ENCODE measurements around the gene POLR1G. TPM values are rescaled to one million over a fixed set of nuclear protein-coding genes. Genes with fewer than 3 reads are reported as not detected.
A peak's percentile ranks its signal among the peaks of the same experiment; 100 is the strongest.

The POLR1G gene
- total RNA-seq, 1 donor from 2014 or later = 16.8 TPM

DNA sequence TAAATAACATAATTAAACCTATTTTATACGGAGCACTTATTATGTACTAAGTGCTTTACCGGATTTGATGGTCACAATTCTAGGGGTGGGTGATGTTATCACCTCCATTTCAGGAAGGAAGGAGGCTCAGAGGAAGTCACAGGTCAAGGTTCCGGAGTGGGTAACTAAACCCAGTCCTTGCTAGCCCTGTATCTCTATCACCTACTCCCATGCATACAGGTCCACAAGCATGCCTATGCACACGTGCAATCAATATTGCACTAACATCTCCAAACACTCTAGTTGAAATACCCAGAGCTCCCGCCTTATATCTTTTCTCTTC is 43.5 kb downstream of the POLR1G start:
- FAIRE-seq = no peak
- peak overlapping the region; percentile 43 for H3K4me3 ChIP-seq (ENCODE audit: low read depth, low read length)
- H3K36me3 ChIP-seq (ENCODE audit: control insufficient read depth, insufficient read depth, low read length) = no peaks in the 10 kb centered on the region

DNA sequence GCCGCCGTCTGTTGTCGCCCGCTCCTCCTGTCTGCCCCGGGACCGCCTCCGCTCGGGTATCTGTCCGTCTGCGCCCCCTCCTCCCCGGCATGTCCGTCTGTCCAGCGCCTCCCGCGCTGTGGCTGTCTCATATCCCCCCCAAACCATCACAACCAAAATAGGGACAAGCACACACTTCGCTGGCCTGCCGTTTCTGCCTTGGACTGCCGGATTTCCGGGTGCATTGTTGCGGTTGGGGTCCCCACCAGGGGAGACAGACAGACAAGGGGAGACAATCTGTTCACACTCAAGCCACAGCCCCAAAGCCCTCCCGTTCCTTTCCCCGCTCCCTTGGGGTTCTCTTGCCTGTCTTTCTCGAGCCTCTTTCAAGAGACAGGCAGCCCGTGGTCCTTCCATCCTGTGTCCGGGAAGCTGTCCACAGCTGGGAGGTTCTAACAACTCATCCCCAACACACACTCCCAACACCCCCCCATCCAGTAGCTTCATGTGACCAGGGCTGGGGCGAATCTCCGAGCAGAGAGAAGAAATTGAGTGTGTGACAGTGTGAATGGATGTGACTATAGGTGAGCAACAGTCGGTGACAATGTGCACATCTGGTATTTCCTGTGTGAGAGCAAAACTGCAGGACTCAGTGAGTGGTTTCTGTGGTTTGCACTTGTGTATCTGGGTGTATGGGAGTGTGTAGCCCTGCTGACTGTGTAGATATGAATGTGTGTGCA is 44.8 kb downstream of the POLR1G start:
- no peaks in the 10 kb centered on the region for H3K36me3 ChIP-seq (ENCODE audit: control insufficient read depth, insufficient read depth, low read length)
- H3K4me3 ChIP-seq (ENCODE audit: low read depth, low read length) = peak overlapping the region; percentile 58
- H3K27me3 ChIP-seq (ENCODE audit: control insufficient read depth, insufficient read depth, low read length) = no peaks in the 10 kb centered on the region
- TF ChIP-seq, protein P1, sequence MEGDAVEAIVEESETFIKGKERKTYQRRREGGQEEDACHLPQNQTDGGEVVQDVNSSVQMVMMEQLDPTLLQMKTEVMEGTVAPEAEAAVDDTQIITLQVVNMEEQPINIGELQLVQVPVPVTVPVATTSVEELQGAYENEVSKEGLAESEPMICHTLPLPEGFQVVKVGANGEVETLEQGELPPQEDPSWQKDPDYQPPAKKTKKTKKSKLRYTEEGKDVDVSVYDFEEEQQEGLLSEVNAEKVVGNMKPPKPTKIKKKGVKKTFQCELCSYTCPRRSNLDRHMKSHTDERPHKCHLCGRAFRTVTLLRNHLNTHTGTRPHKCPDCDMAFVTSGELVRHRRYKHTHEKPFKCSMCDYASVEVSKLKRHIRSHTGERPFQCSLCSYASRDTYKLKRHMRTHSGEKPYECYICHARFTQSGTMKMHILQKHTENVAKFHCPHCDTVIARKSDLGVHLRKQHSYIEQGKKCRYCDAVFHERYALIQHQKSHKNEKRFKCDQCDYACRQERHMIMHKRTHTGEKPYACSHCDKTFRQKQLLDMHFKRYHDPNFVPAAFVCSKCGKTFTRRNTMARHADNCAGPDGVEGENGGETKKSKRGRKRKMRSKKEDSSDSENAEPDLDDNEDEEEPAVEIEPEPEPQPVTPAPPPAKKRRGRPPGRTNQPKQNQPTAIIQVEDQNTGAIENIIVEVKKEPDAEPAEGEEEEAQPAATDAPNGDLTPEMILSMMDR (IDR thresholded peaks at IDR 0.05; ENCODE audit: insufficient read depth, low read length, severe bottlenecking) = no peak
- DNase-seq (ENCODE audit: low read depth) (peak; percentile 85), FAIRE-seq (no peak)

More for the DNA sequence above, 43.5 kb downstream of the POLR1G start:
- DNase-seq (ENCODE audit: low read depth) = no peak
- TF ChIP-seq, protein P1 (IDR thresholded peaks at IDR 0.05; ENCODE audit: insufficient read depth, low read length, severe bottlenecking) = no peak
- H3K27me3 ChIP-seq (ENCODE audit: control insufficient read depth, insufficient read depth, low read length) = no peaks in the 10 kb centered on the region

DNA sequence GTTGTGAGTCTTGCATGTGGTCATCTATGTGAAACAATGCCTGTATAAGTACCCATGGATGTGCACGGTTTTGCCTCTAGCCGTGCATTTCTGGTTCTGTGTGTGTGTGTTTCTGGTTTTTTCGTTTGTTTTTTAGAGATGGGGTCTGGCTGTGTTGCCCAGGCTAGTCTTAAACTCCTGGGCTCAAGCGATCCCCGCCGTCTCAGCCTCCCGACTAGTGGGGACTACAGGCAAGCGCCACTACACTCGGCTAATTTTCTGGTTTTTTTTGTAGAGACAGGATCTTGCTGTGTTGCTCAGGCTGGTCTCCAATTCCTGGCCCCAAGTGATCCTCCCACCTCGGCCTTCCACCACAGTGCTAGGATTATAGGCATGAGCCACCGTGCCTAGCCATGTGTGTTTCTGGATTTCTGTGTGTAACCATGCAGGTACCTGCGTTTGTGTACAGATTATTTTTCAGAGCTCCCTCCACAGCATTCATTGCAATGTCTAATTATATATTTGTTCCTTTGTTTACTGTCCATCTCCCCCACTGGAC is 45.5 kb downstream of the POLR1G start:
- TF ChIP-seq, protein P1 (IDR thresholded peaks at IDR 0.05; ENCODE audit: insufficient read depth, low read length, severe bottlenecking) = no peak
- Histone ChIP-seq H3K4me3 (ENCODE audit: low read depth, low read length) (no peak overlapping the region), H3K27me3 (ENCODE audit: control insufficient read depth, insufficient read depth, low read length) (no peaks in the 10 kb centered on the region), H3K36me3 (ENCODE audit: control insufficient read depth, insufficient read depth, low read length) (no peaks in the 10 kb centered on the region)
- FAIRE-seq (no peak), DNase-seq (ENCODE audit: low read depth) (no peak)

DNA sequence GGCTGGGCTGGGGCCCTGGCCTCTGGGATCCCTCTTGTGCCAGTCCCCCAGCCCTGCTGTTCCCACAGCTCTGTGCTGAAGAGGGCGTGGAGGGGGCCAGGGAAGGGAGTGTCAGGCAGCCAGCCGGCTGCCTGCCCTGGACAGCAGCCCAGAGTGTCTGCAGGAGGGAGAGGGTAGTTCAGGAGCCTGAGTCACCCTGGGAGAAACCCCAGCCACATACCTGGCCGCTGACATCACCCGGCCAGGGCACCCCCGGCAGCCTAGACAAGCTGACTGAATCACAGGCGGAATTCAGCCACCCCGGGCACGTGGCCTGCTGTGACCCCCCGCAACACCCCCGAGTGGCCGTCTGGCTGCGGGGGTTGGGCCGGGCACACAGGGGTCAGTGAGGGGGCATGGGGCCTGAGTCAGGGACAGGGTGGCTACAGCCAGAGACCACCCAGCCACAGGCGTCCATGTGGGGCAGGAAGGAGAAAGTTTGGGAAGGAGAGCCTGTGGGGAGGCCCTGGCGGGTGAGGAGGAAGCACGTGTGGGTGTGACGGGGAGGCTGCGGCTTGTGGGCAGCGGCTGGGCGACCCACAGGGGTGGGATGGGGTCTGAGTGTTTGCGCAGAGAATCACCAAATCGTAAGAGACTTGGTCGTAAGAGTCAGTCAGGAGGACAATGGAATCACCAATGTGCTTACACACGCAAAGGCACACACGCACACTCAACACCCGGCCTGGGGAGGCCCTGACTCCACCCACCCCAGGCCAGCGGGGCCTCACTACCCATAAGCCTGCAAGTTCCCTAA is 49.5 kb downstream of the POLR1G start:
- H3K4me3 ChIP-seq (ENCODE audit: low read depth, low read length) = no peak overlapping the region
- H3K27me3 ChIP-seq (ENCODE audit: control insufficient read depth, insufficient read depth, low read length) = no peaks in the 10 kb centered on the region
- peak; percentile 97 for DNase-seq (ENCODE audit: low read depth)
- no peak for FAIRE-seq
- H3K36me3 ChIP-seq (ENCODE audit: control insufficient read depth, insufficient read depth, low read length) = no peaks in the 10 kb centered on the region
- TF ChIP-seq, protein P1 (IDR thresholded peaks at IDR 0.05; ENCODE audit: insufficient read depth, low read length, severe bottlenecking) = no peak

DNA sequence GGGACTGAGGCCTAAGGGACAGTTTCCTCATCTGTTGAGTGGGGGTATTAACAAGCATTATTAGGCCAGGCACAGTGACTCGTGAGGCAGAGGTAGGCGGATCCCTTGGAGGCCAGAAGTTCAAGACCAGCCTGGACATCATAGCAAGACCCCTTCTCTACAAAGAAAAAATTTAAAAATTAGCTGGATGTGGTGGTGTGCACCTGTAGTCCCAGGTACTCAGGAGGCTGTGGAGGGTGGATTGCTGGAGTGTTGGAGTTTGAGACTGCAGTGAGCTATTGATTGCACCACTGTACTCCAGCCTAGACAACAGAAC is 50.0 kb downstream of the POLR1G start:
- TF ChIP-seq, protein P1 (IDR thresholded peaks at IDR 0.05; ENCODE audit: insufficient read depth, low read length, severe bottlenecking) = no peak
- Histone ChIP-seq H3K4me3 (ENCODE audit: low read depth, low read length) (no peak overlapping the region), H3K36me3 (ENCODE audit: control insufficient read depth, insufficient read depth, low read length) (no peaks in the 10 kb centered on the region), H3K27me3 (ENCODE audit: control insufficient read depth, insufficient read depth, low read length) (no peaks in the 10 kb centered on the region)
- FAIRE-seq = no peak
- no peak for DNase-seq (ENCODE audit: low read depth)
